ENCODE results near the gene ROBO1.

The ROBO1 gene

GRCh38 chr3:78847203-78847602 lies 920.6 kb downstream of the ROBO1 start:
- no peak for DNase-seq (ENCODE audit: low read depth in 2 of 2)

- no peak for DNase-seq (ENCODE audit: low read depth in 2 of 2)
Observed at GRCh38 chr3:78846718-78847117, 921.1 kb downstream of the ROBO1 start.

GRCh38 chr3:78845605-78846004 lies 922.2 kb downstream of the ROBO1 start:
- DNase-seq (ENCODE audit: low read depth in 2 of 2), result no peak

GRCh38 chr3:78844307-78844706 lies 923.5 kb downstream of the ROBO1 start:
- DNase-seq (ENCODE audit: low read depth in 2 of 2), result no peak

GRCh38 chr3:78839693-78840092 lies 928.1 kb downstream of the ROBO1 start:
- no peak for DNase-seq (ENCODE audit: low read depth in 2 of 2)

GRCh38 chr3:78838362-78838761 lies 929.4 kb downstream of the ROBO1 start:
- DNase-seq (ENCODE audit: low read depth in 2 of 2), result no peak

- no peak for DNase-seq (ENCODE audit: low read depth in 2 of 2)
Observed at GRCh38 chr3:78834910-78835309, 932.9 kb downstream of the ROBO1 start.

GRCh38 chr3:78832785-78833204 lies 935.0 kb downstream of the ROBO1 start:
- DNase-seq (ENCODE audit: low read depth in 2 of 2), result no peak

- no peak for DNase-seq (ENCODE audit: low read depth in 2 of 2)
Observed at GRCh38 chr3:78831446-78831972, 936.3 kb downstream of the ROBO1 start.

- no peak for DNase-seq (ENCODE audit: low read depth in 2 of 2)
Observed at GRCh38 chr3:78830470-78830869, 937.3 kb downstream of the ROBO1 start.

GRCh38 chr3:78827618-78828017 lies 940.2 kb downstream of the ROBO1 start:
- DNase-seq (ENCODE audit: low read depth in 2 of 2), result no peak

- DNase-seq (ENCODE audit: low read depth in 2 of 2), result no peak
Observed at GRCh38 chr3:78825858-78826215, 942.0 kb downstream of the ROBO1 start.

- DNase-seq (ENCODE audit: low read depth in 2 of 2), result no peak
Observed at GRCh38 chr3:78825118-78825857, 942.5 kb downstream of the ROBO1 start.

GRCh38 chr3:78823859-78824258 lies 943.9 kb downstream of the ROBO1 start:
- no peak for DNase-seq (ENCODE audit: low read depth in 2 of 2)

- DNase-seq (ENCODE audit: low read depth in 2 of 2), result no peak
Observed at GRCh38 chr3:78823434-78823833, 944.4 kb downstream of the ROBO1 start.

- no peak for DNase-seq (ENCODE audit: low read depth in 2 of 2)
Observed at GRCh38 chr3:78822726-78823125, 945.1 kb downstream of the ROBO1 start.

- DNase-seq (ENCODE audit: low read depth in 2 of 2), result no peak
Observed at GRCh38 chr3:78820542-78820941, 947.3 kb downstream of the ROBO1 start.

- DNase-seq (ENCODE audit: low read depth in 2 of 2), result no peak
Observed at GRCh38 chr3:78818161-78818985, 949.4 kb downstream of the ROBO1 start.

- DNase-seq (ENCODE audit: low read depth in 2 of 2), result no peak
Observed at GRCh38 chr3:78814893-78815562, 952.8 kb downstream of the ROBO1 start.

- DNase-seq (ENCODE audit: low read depth in 2 of 2), result no peak
Observed at GRCh38 chr3:78812166-78812565, 955.6 kb downstream of the ROBO1 start.

- DNase-seq (ENCODE audit: low read depth in 2 of 2), result no peak
Observed at GRCh38 chr3:78809966-78810365, 957.8 kb downstream of the ROBO1 start.

- DNase-seq (ENCODE audit: low read depth in 2 of 2), result no peak
Observed at GRCh38 chr3:78804251-78805037, 963.4 kb downstream of the ROBO1 start.
